SIG-M5 treated with dmso at 0.1 percent for 504 hours (cell line): ENCODE measurements around the gene GPR150.

ENCODE experiments used
- DNase-seq: peaks from one replicate; lab custom pipeline; 2025; ENCODE audit not compliant: unreplicated experiment; lab: John Stamatoyannopoulos, UW

Gene GPR150

GRCh38 chr5:95649842-95650620 is 30.1 kb downstream of the GPR150 start:
- no peak for DNase-seq

DNA sequence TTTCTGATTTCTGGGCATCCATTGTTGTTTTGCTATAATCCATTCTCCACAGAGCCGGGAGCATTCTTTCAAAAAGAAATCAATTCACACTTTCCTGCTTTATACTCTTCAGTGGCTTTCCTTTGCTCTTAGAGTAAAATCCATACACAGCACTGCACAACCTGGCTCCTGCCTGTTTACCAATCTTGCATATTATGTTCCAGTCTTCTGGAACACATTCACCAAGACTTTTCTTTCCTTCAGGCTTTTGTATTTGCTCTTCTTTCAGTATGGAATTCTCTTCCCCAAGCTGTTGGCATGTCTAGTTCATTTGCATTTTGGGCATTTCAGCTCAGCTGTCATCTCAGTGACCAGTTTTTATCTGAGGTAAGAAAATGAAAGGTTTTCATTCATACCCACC is 33.0 kb downstream of the GPR150 start:
- no peak for DNase-seq

GRCh38 chr5:95654196-95654595 is 34.3 kb downstream of the GPR150 start:
- DNase-seq, result no peak

GRCh38 chr5:95655575-95655974 is 35.7 kb downstream of the GPR150 start:
- DNase-seq, result no peak

GRCh38 chr5:95660060-95660459 is 40.2 kb downstream of the GPR150 start:
- no peak for DNase-seq

GRCh38 chr5:95662946-95663345 is 43.1 kb downstream of the GPR150 start:
- DNase-seq, result no peak

GRCh38 chr5:95664204-95664786 is 44.4 kb downstream of the GPR150 start:
- DNase-seq, result peak; percentile 30

GRCh38 chr5:95667061-95667618 is 47.3 kb downstream of the GPR150 start:
- peak; percentile 36 for DNase-seq

DNA sequence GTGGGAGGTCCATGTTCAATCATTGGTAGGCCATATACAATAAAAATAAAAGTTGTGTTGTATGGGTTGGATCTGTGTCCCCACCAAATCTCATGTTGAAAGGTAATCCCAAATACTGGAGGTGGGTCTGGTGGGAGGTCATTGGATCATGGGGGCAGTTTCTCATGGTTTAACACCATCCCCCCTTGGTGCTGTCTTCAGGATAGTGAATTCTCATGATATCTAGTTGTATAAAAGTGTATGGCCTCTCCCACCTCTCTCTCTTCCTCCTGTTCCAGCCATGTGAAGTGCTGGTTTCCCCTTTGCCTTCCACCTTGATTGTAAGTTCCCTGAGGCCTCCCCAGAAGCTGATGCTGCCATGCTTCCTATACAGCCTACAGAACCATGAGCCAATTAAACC is 47.8 kb downstream of the GPR150 start:
- no peak for DNase-seq

DNA sequence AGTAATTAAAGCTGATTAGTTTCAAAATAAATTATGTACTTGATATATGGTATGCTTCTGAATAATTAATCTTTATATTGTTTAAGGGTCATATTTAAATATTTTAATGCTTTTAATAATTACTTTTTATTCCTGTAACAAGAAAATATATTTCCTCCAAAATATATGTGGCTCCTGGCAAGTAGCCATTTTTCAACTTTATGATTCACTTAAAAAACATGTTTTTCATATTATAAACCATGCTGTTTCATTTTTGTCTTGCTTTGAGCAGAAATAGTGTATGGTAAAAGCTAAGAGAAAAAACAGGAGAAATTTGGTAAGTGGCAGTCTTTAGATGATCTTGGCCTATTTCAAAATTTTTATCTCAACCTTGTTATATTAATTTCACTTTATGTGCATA is 48.3 kb downstream of the GPR150 start:
- no peak for DNase-seq

GRCh38 chr5:95668728-95669127 is 48.8 kb downstream of the GPR150 start:
- no peak for DNase-seq

- no peak for DNase-seq
Measured at GRCh38 chr5:95669540-95669939, 49.7 kb downstream of the GPR150 start.

DNA sequence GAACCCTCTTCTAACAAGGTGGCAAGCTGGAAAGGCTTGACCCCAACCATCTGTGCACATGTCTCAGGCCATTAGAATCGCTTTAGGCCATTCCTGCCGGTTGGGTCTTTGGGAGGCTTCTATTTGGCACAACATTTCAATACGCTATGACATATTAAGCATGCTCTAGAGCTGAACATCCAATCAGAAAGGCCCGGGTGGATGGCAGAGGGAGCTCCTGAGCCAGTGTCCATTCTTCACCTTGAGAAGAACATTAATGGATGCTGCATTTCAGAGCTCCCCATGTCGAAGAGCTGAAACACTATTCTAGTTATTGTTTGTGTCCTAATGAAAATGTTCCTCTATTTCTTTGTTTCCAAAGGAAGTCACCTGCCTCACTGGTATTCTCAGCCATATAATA is 50.1 kb downstream of the GPR150 start:
- DNase-seq, result no peak

- DNase-seq, result no peak
Measured at GRCh38 chr5:95670568-95670967, 50.7 kb downstream of the GPR150 start.
